K562 treated with DMSO at 1 percent for 12 hours (cell line): ENCODE data around the gene GPR101. TPM values are rescaled to one million over a fixed set of nuclear protein-coding genes. Genes with fewer than 3 reads are reported as not detected.

Source experiments
- total RNA-seq: library from RNA; unstranded; fragments of 300-600 nt; gene quantifications from 2 replicates; pipeline ENCODE4 v1.2.3, GENCODE V29; 2022; ENCODE audit not compliant: insufficient read depth

The GPR101 gene, protein sequence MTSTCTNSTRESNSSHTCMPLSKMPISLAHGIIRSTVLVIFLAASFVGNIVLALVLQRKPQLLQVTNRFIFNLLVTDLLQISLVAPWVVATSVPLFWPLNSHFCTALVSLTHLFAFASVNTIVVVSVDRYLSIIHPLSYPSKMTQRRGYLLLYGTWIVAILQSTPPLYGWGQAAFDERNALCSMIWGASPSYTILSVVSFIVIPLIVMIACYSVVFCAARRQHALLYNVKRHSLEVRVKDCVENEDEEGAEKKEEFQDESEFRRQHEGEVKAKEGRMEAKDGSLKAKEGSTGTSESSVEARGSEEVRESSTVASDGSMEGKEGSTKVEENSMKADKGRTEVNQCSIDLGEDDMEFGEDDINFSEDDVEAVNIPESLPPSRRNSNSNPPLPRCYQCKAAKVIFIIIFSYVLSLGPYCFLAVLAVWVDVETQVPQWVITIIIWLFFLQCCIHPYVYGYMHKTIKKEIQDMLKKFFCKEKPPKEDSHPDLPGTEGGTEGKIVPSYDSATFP
- total RNA-seq, result not detected in 2 replicates

GRCh38 chrX:137033774-137034507, at the start of gene GPR101:
TSS of gene GPR101 (minus strand) at chrX:137033995. CDS start at chrX:137031674, 2,321 bp downstream.

Other genes with a start within 250 kb of the GPR101 start
- 96.4 and 167 TPM in 2 replicates for gene RBMX, start 153.3 kb downstream of the GPR101 start, total RNA-seq